Measurements from ENCODE around the gene AOC3. TPM values are rescaled to one million over a fixed set of nuclear protein-coding genes. Genes with fewer than 3 reads are reported as not detected.

Gene AOC3
- total and polyA plus RNA-seq, 2 of the 13 experiments (the other 11 are each of a cell fraction or from before 2014, with no cell fraction given) = 8.7 to 51.7 TPM

DNA sequence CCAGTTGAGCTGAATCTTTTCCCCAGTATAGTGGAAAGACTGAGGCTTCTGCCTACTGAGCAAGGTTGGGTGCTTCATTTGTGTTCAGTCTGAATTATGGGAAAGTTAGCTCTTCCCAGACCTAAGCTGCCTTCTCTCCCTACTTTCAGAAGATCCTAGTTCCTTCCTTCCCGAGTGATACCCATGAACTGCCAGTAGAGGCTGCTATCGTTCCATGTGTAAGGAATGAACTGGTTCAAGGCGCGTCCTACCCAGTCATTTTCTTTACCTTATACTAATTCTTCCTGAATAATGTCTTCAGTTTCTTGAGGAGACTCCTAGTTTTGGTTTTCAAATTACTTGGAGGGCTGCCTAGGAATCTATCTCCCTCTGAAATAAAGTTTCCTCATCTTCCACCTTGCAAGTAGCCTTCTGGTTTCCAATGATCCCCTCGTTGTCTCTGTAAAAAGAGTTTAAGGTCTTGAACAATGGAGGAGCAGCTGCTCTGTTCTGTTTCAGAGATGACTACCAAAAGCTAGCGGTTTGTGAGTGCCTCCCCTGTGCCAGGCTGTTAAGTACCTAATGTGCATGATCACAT, 7.6 kb upstream of the AOC3 start (continued):
- TF ChIP-seq, protein P1, sequence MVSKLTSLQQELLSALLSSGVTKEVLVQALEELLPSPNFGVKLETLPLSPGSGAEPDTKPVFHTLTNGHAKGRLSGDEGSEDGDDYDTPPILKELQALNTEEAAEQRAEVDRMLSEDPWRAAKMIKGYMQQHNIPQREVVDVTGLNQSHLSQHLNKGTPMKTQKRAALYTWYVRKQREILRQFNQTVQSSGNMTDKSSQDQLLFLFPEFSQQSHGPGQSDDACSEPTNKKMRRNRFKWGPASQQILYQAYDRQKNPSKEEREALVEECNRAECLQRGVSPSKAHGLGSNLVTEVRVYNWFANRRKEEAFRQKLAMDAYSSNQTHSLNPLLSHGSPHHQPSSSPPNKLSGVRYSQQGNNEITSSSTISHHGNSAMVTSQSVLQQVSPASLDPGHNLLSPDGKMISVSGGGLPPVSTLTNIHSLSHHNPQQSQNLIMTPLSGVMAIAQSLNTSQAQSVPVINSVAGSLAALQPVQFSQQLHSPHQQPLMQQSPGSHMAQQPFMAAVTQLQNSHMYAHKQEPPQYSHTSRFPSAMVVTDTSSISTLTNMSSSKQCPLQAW (CRISPR knock-in tag; IDR thresholded peaks at IDR 0.05) = peak; percentile 77
- peak; percentile 74 for TF ChIP-seq KDM3A (CRISPR knock-in tag; IDR thresholded peaks at IDR 0.05; ENCODE audit: low read depth)
- 0 out of 2 replicates have a peak, but pooled peaks have one; percentile 31 for TF ChIP-seq ZNF580 (CRISPR knock-in tag; IDR thresholded peaks at IDR 0.05; ENCODE audit: borderline replicate concordance, low read depth)
- no peak for TF ChIP-seq PRDM4 (CRISPR knock-in tag; IDR thresholded peaks at IDR 0.05; ENCODE audit: borderline replicate concordance)
- TF ChIP-seq SMC3 (IDR thresholded peaks at IDR 0.05; ENCODE audit: low read length) = peak; percentile 100
- TF ChIP-seq BRD4 (CRISPR knock-in tag; IDR thresholded peaks at IDR 0.05) = no peak
- no peak; the same call in 1 of the 2 replicates for TF ChIP-seq SP2 (CRISPR knock-in tag; IDR thresholded peaks at IDR 0.05)
- TF ChIP-seq ZNF335 (CRISPR knock-in tag; IDR thresholded peaks at IDR 0.05) = 0 out of 2 replicates have a peak, but pooled peaks have one; percentile 36
- TF ChIP-seq ZNF674 (CRISPR knock-in tag; IDR thresholded peaks at IDR 0.05; ENCODE audit: low read depth) = no peak
- peak; percentile 36; the same call in 1 of the 2 replicates for TF ChIP-seq ZFP90 (CRISPR knock-in tag; IDR thresholded peaks at IDR 0.05; ENCODE audit: borderline replicate concordance)
- TF ChIP-seq ISL2 (CRISPR knock-in tag; IDR thresholded peaks at IDR 0.05) = 0 out of 2 replicates have a peak, but pooled peaks have one; percentile 21
- no peak for TF ChIP-seq CREM (IDR thresholded peaks at IDR 0.05)
- TF ChIP-seq CREM (CRISPR knock-in tag; IDR thresholded peaks at IDR 0.05) = no peak
- 0 out of 3 replicates have a peak, but pooled peaks have one; percentile 40 for TF ChIP-seq MXI1 (IDR thresholded peaks at IDR 0.05; ENCODE audit: borderline replicate concordance, low read depth, low read length)
- peak; percentile 70; the same call in 1 of the 2 replicates for TF ChIP-seq THRA (CRISPR knock-in tag; IDR thresholded peaks at IDR 0.05; ENCODE audit: borderline replicate concordance)
- TF ChIP-seq DRAP1 (CRISPR knock-in tag; IDR thresholded peaks at IDR 0.05) = 0 out of 2 replicates have a peak, but pooled peaks have one; percentile 22

Measured in HepG2 (cell line).